HEK293T (cell line): ENCODE data around the gene TCIRG1.

ENCODE experiments used
- CTCF ChIA-PET: fragments of 350-600 bp; formaldehyde crosslinking; extraction: SDS; loops from one replicate; lab custom pipeline; 2021; ENCODE audit warnings: antibody characterized with exemption, inconsistent platforms; lab: Yijun Ruan, JAX
- POLR2A ChIA-PET: fragments of 350-600 bp; formaldehyde crosslinking; extraction: SDS; loops from one replicate; lab custom pipeline; 2020; ENCODE audit warnings: antibody characterized with exemption, inconsistent platforms; lab: Yijun Ruan, JAX
- DNase-seq: peaks from one replicate; pipeline ENCODE4 v3.0.0; 2012; ENCODE audit warnings: mixed read lengths; ENCODE audit errors: extremely low spot score
- ARNT ChIP-seq: fragments of 450-650 bp; IDR thresholded peaks from 2 replicates; pipeline ENCODE4 v1.6.1; 2017; ENCODE audit warnings: mild to moderate bottlenecking
- BHLHE40 ChIP-seq: fragments of 450-650 bp; IDR thresholded peaks from 2 replicates; pipeline ENCODE4 v1.6.1; 2016; ENCODE audit warnings: mild to moderate bottlenecking, moderate library complexity, borderline replicate concordance
- CTBP1 ChIP-seq: fragments of 450-650 bp; IDR thresholded peaks from 2 replicates; pipeline ENCODE4 v1.6.1; 2016; ENCODE audit warnings: borderline replicate concordance
- ELF4 ChIP-seq: fragments of 450-650 bp; IDR thresholded peaks from 2 replicates; pipeline ENCODE4 v1.6.1; 2017; ENCODE audit warnings: antibody characterized with exemption
- FOXA1 ChIP-seq: fragments of 450-650 bp; IDR thresholded peaks from 2 replicates; pipeline ENCODE4 v1.6.1; 2016; ENCODE audit warnings: mild to moderate bottlenecking
- FOXK2 ChIP-seq: fragments of 450-650 bp; IDR thresholded peaks from 2 replicates; pipeline ENCODE4 v1.6.1; 2016; ENCODE audit warnings: mild to moderate bottlenecking
- FOXM1 ChIP-seq: fragments of 450-650 bp; IDR thresholded peaks from 2 replicates; pipeline ENCODE4 v1.6.1; 2017; ENCODE audit warnings: mild to moderate bottlenecking, borderline replicate concordance
- HDGF ChIP-seq: fragments of 450-650 bp; IDR thresholded peaks from 2 replicates; pipeline ENCODE4 v1.6.1; 2017; ENCODE audit warnings: antibody characterized with exemption, borderline replicate concordance
- L3MBTL2 ChIP-seq: fragments of 450-650 bp; conservative IDR thresholded peaks from 2 replicates; pipeline ENCODE4 v1.6.1; 2016; ENCODE audit warnings: mild to moderate bottlenecking
- LEF1 ChIP-seq: fragments of 450-650 bp; IDR thresholded peaks from 2 replicates; pipeline ENCODE4 v1.6.1; 2017; ENCODE audit warnings: mild to moderate bottlenecking, borderline replicate concordance
- NFRKB ChIP-seq: fragments of 450-650 bp; IDR thresholded peaks from 2 replicates; pipeline ENCODE4 v1.6.1; 2016; ENCODE audit warnings: mild to moderate bottlenecking, moderate library complexity
- PKNOX1 ChIP-seq: fragments of 450-650 bp; IDR thresholded peaks from 2 replicates; pipeline ENCODE4 v1.6.1; 2016
- SP1 ChIP-seq: fragments of 450-650 bp; IDR thresholded peaks from 2 replicates; pipeline ENCODE4 v1.6.1; 2017
- SUZ12 ChIP-seq: fragments of 450-650 bp; IDR thresholded peaks from 2 replicates; pipeline ENCODE4 v1.6.1; 2016; ENCODE audit warnings: mild to moderate bottlenecking
- TARDBP ChIP-seq: fragments of 450-650 bp; IDR thresholded peaks from 2 replicates; pipeline ENCODE4 v1.6.1; 2016
- ZNF384 ChIP-seq: fragments of 450-650 bp; IDR thresholded peaks from 2 replicates; pipeline ENCODE4 v1.6.1; 2016

Gene TCIRG1

GRCh38 chr11:68074584-68075352 lies 35.9 kb downstream of the TCIRG1 start:
- ChIA-PET POLR2A (no interaction called here), CTCF (no interaction called here)
- TF ChIP-seq BHLHE40, result no peak
- TF ChIP-seq NFRKB, result no peak
- no peak for TF ChIP-seq LEF1
- no peak for TF ChIP-seq TARDBP
- no peak for TF ChIP-seq ARNT
- TF ChIP-seq SUZ12, result no peak
- no peak for TF ChIP-seq CTBP1
- no peak for TF ChIP-seq ZNF384
- TF ChIP-seq HDGF, result no peak
- TF ChIP-seq FOXM1, result no peak
- TF ChIP-seq FOXK2, result no peak
- no peak for TF ChIP-seq SP1
- TF ChIP-seq FOXA1, result no peak
- no peak for TF ChIP-seq PKNOX1
- TF ChIP-seq ELF4, result no peak
- no peak for TF ChIP-seq L3MBTL2
- no peak for DNase-seq

GRCh38 chr11:68076371-68077042 lies 37.7 kb downstream of the TCIRG1 start:
- CTCF ChIA-PET, result no interaction called here
- POLR2A ChIA-PET, result no interaction called here
- TF ChIP-seq SUZ12, result no peak
- no peak for TF ChIP-seq CTBP1
- no peak for TF ChIP-seq TARDBP
- no peak for TF ChIP-seq HDGF
- TF ChIP-seq FOXK2, result no peak
- TF ChIP-seq FOXM1, result no peak
- no peak for TF ChIP-seq BHLHE40
- no peak for TF ChIP-seq PKNOX1
- no peak for TF ChIP-seq L3MBTL2
- no peak for TF ChIP-seq ZNF384
- no peak for TF ChIP-seq ELF4
- no peak for TF ChIP-seq ARNT
- TF ChIP-seq NFRKB, result no peak
- no peak for DNase-seq

GRCh38 chr11:68077617-68078582 lies 39.1 kb downstream of the TCIRG1 start:
- ChIA-PET POLR2A (no interaction called here), CTCF (no interaction called here)
- DNase-seq, result no peak
- no peak for TF ChIP-seq ARNT
- no peak for TF ChIP-seq HDGF
- TF ChIP-seq NFRKB, result no peak
- TF ChIP-seq FOXA1, result no peak
- TF ChIP-seq ZNF384, result no peak
- no peak for TF ChIP-seq BHLHE40
- TF ChIP-seq ELF4, result no peak
- TF ChIP-seq PKNOX1, result no peak
- no peak for TF ChIP-seq L3MBTL2
- TF ChIP-seq LEF1, result no peak
- TF ChIP-seq TARDBP, result no peak
- no peak for TF ChIP-seq SP1
- no peak for TF ChIP-seq CTBP1
- no peak for TF ChIP-seq FOXM1
- no peak for TF ChIP-seq FOXK2
- TF ChIP-seq SUZ12, result no peak

GRCh38 chr11:68080860-68081259 lies 42.0 kb downstream of the TCIRG1 start:
- DNase-seq, result no peak
- TF ChIP-seq ELF4, result no peak
- TF ChIP-seq FOXA1, result no peak
- TF ChIP-seq FOXK2, result no peak
- no peak for TF ChIP-seq ZNF384
- TF ChIP-seq HDGF, result no peak
- no peak for TF ChIP-seq BHLHE40
- no peak for TF ChIP-seq SP1
- TF ChIP-seq TARDBP, result no peak
- no peak for TF ChIP-seq PKNOX1
- TF ChIP-seq L3MBTL2, result no peak
- ChIA-PET POLR2A (no interaction called here), CTCF (no interaction called here)
